GM21717 (cell line): ENCODE measurements around the gene MSMP.

Experiments
- ATAC-seq: cut with Tn5 transposase; IDR thresholded peaks from one replicate; pipeline ENCODE4 v1.9.1; 2021; ENCODE audit warnings: mild to moderate bottlenecking, moderate library complexity; ENCODE audit not compliant: unreplicated experiment

The MSMP gene

GRCh38 chr9:35754264-35754663, at the start of gene MSMP:
TSS of gene MSMP (minus strand) at chr9:35754276. CDS start at chr9:35754129, 147 bp downstream.
- ATAC-seq, result no peak

- ATAC-seq, result no peak
Observed at GRCh38 chr9:35801328-35802128, 47.5 kb upstream of the MSMP start.

GRCh38 chr9:35800530-35800929, 46.5 kb upstream of the MSMP start:
- no peak for ATAC-seq

DNA sequence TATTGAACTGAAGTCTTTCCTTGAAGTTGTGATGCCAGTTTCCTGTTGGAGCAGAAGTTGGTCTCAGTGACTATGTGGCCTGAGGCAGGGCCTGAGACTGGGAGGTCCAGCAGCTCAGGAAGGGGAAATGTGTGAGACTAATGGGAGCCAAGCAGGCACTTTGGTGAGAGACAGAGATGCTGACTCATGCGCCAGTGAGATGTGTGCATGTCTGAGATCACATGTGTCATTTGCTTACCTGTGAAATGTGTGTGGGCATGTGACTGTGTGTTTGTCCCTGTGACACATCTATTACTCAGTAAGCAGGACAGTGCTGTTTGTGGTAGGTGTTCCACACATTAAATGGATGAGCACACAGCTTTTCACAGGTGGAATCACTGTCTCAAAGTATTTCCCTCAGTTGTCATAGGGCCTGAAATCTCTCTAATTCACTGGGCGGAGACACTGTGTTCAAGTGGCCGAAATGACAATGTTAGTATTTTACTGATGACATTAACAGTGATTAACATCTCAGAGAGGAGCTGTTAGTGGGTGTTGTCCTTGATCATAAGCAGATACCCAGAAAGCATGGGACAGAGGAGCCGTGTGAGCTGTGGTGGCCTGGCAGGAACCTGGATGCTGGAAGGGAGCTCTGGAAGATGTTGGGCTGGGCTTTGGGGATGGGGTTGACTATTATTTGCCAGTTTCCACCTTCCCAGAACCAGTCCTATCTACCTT, 44.7 kb upstream of the MSMP start:
- ATAC-seq, result no peak

- no peak for ATAC-seq
Observed at GRCh38 chr9:35797311-35798109, 43.4 kb upstream of the MSMP start.

GRCh38 chr9:35795695-35796094, 41.6 kb upstream of the MSMP start:
- ATAC-seq, result no peak

DNA sequence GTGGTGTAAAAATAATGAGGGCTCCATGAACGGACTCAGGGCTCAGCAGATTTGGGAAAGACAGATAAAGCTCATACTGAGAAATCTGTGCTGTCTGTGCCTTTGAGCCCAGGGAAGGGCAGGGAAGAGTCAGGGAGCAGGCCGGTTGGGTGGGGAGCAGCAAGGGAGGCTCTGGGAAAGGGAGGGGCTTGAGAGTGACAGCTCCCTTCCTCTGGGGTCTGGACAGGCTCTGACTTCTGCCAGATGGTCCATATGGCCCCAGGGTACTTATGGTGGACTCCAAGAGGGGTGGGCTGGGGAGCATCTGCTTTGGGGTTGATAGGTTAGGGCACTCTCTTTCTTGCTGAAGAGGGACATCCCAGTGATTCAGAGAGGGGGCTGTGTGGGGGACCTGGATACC, 39.4 kb upstream of the MSMP start:
- ATAC-seq, result no peak

- no peak for ATAC-seq
Observed at GRCh38 chr9:35792826-35793225, 38.8 kb upstream of the MSMP start.

GRCh38 chr9:35792024-35792813, 38.1 kb upstream of the MSMP start:
- ATAC-seq, result no peak

DNA sequence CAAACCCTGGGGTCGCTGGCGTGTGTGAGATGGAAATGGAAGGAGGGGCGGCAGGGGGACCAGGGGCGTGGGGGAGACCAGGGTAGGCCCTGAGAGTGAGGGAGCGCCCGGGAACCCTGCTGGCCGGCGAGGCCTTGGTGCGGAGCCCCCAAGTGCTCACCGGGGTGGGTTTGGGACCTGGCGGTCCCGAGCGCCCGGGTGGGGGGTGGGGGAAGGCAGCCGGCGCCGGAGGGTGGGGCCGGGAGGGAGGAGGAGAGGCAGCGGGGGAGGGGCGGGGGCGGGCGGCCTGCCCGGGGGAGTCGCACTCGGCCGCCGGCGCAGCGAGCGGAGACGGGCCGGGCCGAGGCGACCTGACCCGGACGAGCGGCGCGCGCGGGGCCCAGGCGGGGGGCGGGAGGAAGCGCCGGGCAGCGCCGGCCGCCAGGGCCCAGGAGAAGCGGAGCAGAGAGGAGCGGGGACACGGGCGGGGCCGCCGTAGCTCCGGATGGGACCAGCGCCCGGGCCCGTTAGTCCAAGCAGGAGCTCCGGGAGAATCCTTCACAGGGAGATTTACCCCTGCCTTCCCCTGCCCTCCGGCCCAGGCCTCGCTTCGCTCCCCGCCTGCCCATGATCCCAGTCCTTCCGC, 37.3 kb upstream of the MSMP start, which contains the start of gene NPR2:
TSS of gene NPR2 (plus strand) at position 295 of the 625 bp plus-strand sequence. CDS start 818 bp downstream, outside the sequence.
- no peak for ATAC-seq

GRCh38 chr9:35790385-35791296, 36.6 kb upstream of the MSMP start:
- ATAC-seq, result no peak

DNA sequence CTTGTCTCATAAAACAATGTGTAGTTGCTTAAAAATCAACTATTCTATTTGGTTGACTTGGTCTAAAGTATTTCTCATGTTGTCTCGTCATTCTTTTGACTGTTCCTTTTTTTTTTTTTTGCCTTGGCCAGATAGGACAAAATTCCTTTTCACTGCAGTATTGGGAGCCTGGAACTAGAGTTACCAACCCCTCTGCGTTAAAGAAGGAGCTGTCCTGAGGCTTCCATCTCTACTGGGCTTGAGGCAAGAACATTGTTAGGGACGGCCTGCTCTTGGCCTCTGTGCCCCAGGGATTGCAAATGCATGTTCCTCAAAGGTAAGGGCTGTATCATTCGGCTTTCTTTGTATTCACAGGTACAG, 35.9 kb upstream of the MSMP start:
- ATAC-seq, result no peak

- no peak for ATAC-seq
Observed at GRCh38 chr9:35789541-35789940, 35.5 kb upstream of the MSMP start.

- ATAC-seq, result no peak
Observed at GRCh38 chr9:35783418-35783817, 29.3 kb upstream of the MSMP start.

DNA sequence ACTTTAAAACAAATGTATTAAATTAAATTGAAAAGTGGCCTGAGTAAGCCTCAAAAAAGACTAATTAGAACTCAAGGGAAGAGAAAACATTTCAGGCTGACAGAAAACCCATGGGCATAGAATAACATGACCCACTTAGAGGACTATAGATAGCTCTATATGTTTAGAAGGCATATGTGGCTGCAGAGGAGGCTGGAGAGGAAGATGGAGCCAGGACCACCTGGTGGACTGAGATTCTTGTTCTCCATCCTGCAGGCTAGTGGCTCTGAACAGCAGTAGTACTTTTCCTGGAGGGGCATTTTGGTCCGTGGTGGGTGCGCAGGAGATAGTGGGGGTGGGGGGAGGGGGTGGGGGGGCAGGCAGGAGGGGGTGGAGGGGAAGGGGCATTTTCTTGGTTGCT, 27.0 kb upstream of the MSMP start:
- no peak for ATAC-seq

GRCh38 chr9:35778496-35778895, 24.4 kb upstream of the MSMP start:
- no peak for ATAC-seq

DNA sequence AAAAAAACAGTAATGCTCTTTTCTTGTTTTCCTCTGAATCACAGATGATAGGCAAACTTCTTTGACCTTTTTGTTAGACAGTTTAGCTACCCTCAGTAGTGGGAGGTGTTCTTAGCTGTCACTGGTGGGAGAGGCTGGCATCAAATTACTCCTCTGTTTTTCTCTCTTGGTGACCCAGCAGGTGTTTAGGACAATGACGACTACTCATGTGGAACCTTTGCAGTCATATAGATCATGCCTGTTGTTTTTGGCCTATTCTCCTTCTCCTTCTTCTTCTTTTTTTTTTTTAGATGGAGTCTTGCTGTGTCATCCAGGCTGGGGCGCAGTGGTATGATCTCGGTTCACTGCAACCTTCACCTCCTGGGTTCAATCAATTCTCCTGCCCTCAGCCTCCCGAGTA, 21.9 kb upstream of the MSMP start:
- no peak for ATAC-seq

GRCh38 chr9:35774907-35775635, 21.0 kb upstream of the MSMP start:
- no peak for ATAC-seq

GRCh38 chr9:35771943-35772342, 17.9 kb upstream of the MSMP start:
- ATAC-seq, result no peak
